HAP-1 (cell line): ENCODE results near the gene WDR5B.

Experiments used
- DNase-seq, 2 experiments: peaks; one replicate each; pipeline ENCODE4 v3.0.0-alpha.2; 2016 to 2020; ENCODE audit warnings: low spot score in 2 of 2
- H3K27me3 ChIP-seq: fragments of 250-450 bp; sonication (Bioruptor Pico); 2 replicates; pipeline ENCODE4 v1.5.1; 2020; ENCODE audit warnings: low read depth, mild to moderate bottlenecking, moderate library complexity
- H3K36me3 ChIP-seq: fragments of 250-450 bp; sonication (Bioruptor Pico); replicated peaks from 2 replicates; pipeline ENCODE4 v1.5.1; 2020; ENCODE audit warnings: mild to moderate bottlenecking
- H3K4me1 ChIP-seq: fragments of 250-450 bp; sonication (Bioruptor Pico); 2 replicates; pipeline ENCODE4 v1.5.1; 2020; ENCODE audit warnings: mild to moderate bottlenecking
- H3K4me3 ChIP-seq: fragments of 250-450 bp; sonication (Bioruptor Pico); 2 replicates; pipeline ENCODE4 v1.5.1; 2020; ENCODE audit warnings: mild to moderate bottlenecking, moderate library complexity
- H3K9me3 ChIP-seq: fragments of 250-450 bp; sonication (Bioruptor Pico); 2 replicates; pipeline ENCODE4 v1.5.1; 2020; ENCODE audit warnings: mild to moderate bottlenecking, moderate library complexity
- in situ Hi-C: fragments of 300-500 bp; cut with MboI; formaldehyde crosslinking; loops from 3 replicates; pipeline ENCODE4 v1.14.3; 2020; ENCODE audit warnings: low sequenced_read_pairs, inconsistent platforms, mixed read lengths

Gene WDR5B

GRCh38 chr3:122427857-122428471, 12.1 kb upstream of the WDR5B start:
- Histone ChIP-seq H3K4me3 (no peak overlapping the region), H3K9me3 (no peaks in the 10 kb centered on the region), H3K27me3 (no peaks in the 10 kb centered on the region), H3K4me1 (no peaks in the 10 kb centered on the region), H3K36me3 (peaks cover 50% of the 10 kb centered on the region)
- in situ Hi-C loops, result no loop called here
- DNase-seq, result no peak

- Histone ChIP-seq H3K4me3 (no peak overlapping the region), H3K4me1 (peaks cover 4% of the 10 kb centered on the region), H3K36me3 (peaks cover 48% of the 10 kb centered on the region), H3K27me3 (no peaks in the 10 kb centered on the region), H3K9me3 (no peaks in the 10 kb centered on the region)
- in situ Hi-C loops, result no loop called here
- DNase-seq, result no peak
Observed at GRCh38 chr3:122421836-122422235, 6.0 kb upstream of the WDR5B start.

GRCh38 chr3:122421101-122421500, 5.2 kb upstream of the WDR5B start:
- H3K4me3 ChIP-seq, result no peak overlapping the region
- H3K4me1 ChIP-seq, result peaks cover 4% of the 10 kb centered on the region
- in situ Hi-C loops, result no loop called here
- H3K27me3 ChIP-seq, result no peaks in the 10 kb centered on the region
- DNase-seq, result no peak
- H3K36me3 ChIP-seq, result peaks cover 41% of the 10 kb centered on the region
- H3K9me3 ChIP-seq, result no peaks in the 10 kb centered on the region

GRCh38 chr3:122416966-122417365, 1.1 kb upstream of the WDR5B start:
- Histone ChIP-seq H3K27me3 (no peaks in the 10 kb centered on the region), H3K4me3 (peak overlapping the region; percentile 78), H3K9me3 (no peaks in the 10 kb centered on the region), H3K36me3 (peaks cover 7% of the 10 kb centered on the region; the same call in 1 of the 2 replicates), H3K4me1 (peaks cover 7% of the 10 kb centered on the region)
- in situ Hi-C loops, result no loop called here
- DNase-seq, result peak in 1 of 2 experiments; percentile 16

- peak overlapping the region; percentile 78 for H3K4me3 ChIP-seq
- no peaks in the 10 kb centered on the region for H3K27me3 ChIP-seq
- in situ Hi-C loops, result no loop called here
- peak; percentile 26 to 62 for DNase-seq
- no peaks in the 10 kb centered on the region for H3K9me3 ChIP-seq
- H3K4me1 ChIP-seq, result peaks cover 7% of the 10 kb centered on the region
- peaks cover 4% of the 10 kb centered on the region; the same call in 1 of the 2 replicates for H3K36me3 ChIP-seq
Observed at GRCh38 chr3:122415104-122415744, 638 bp downstream of the WDR5B start.

GRCh38 chr3:122414391-122414790, 1.5 kb downstream of the WDR5B start:
- no peak for DNase-seq
- Histone ChIP-seq H3K9me3 (no peaks in the 10 kb centered on the region), H3K4me1 (peaks cover 7% of the 10 kb centered on the region), H3K27me3 (no peaks in the 10 kb centered on the region), H3K36me3 (peaks cover 4% of the 10 kb centered on the region; the same call in 1 of the 2 replicates), H3K4me3 (no peak overlapping the region)
- in situ Hi-C loops, result no loop called here

GRCh38 chr3:122410639-122411038, 5.2 kb downstream of the WDR5B start:
- H3K9me3 ChIP-seq, result no peaks in the 10 kb centered on the region
- in situ Hi-C loops, result no loop called here

GRCh38 chr3:122410111-122410510, 5.8 kb downstream of the WDR5B start:
- Histone ChIP-seq H3K9me3 (no peaks in the 10 kb centered on the region), H3K36me3 (peaks cover 11% of the 10 kb centered on the region), H3K27me3 (no peaks in the 10 kb centered on the region), H3K4me1 (peaks cover 2% of the 10 kb centered on the region; the same call in 1 of the 2 replicates), H3K4me3 (no peak overlapping the region)
- DNase-seq, result no peak
- in situ Hi-C loops, result no loop called here

More at GRCh38 chr3:122410639-122411038, 5.2 kb downstream of the WDR5B start:
- Histone ChIP-seq H3K27me3 (no peaks in the 10 kb centered on the region), H3K4me1 (peaks cover 3% of the 10 kb centered on the region; the same call in 1 of the 2 replicates), H3K4me3 (no peak overlapping the region), H3K36me3 (peaks cover 11% of the 10 kb centered on the region)
- no peak for DNase-seq

- no peak for DNase-seq
- H3K27me3 ChIP-seq, result no peaks in the 10 kb centered on the region
- no peaks in the 10 kb centered on the region; the same call in 1 of the 2 replicates for H3K4me1 ChIP-seq
- in situ Hi-C loops, result no loop called here
- peaks cover 13% of the 10 kb centered on the region for H3K36me3 ChIP-seq
- H3K4me3 ChIP-seq, result no peak overlapping the region
- no peaks in the 10 kb centered on the region for H3K9me3 ChIP-seq
Observed at GRCh38 chr3:122409446-122409845, 6.4 kb downstream of the WDR5B start.

GRCh38 chr3:122407946-122408345, 7.9 kb downstream of the WDR5B start:
- no peak for DNase-seq
- no peak overlapping the region for H3K4me3 ChIP-seq
- in situ Hi-C loops, result no loop called here
- peaks cover 16% of the 10 kb centered on the region for H3K36me3 ChIP-seq
- no peaks in the 10 kb centered on the region for H3K9me3 ChIP-seq
- no peaks in the 10 kb centered on the region for H3K27me3 ChIP-seq
- no peaks in the 10 kb centered on the region for H3K4me1 ChIP-seq

- Histone ChIP-seq H3K4me1 (no peaks in the 10 kb centered on the region), H3K9me3 (no peaks in the 10 kb centered on the region), H3K4me3 (no peak overlapping the region), H3K36me3 (peaks cover 16% of the 10 kb centered on the region), H3K27me3 (no peaks in the 10 kb centered on the region)
- no peak for DNase-seq
- in situ Hi-C loops, result no loop called here
Observed at GRCh38 chr3:122406198-122406597, 9.7 kb downstream of the WDR5B start.

GRCh38 chr3:122405015-122405414, 10.8 kb downstream of the WDR5B start:
- H3K36me3 ChIP-seq, result peaks cover 16% of the 10 kb centered on the region

GRCh38 chr3:122403489-122403888, 12.4 kb downstream of the WDR5B start:
- Histone ChIP-seq H3K4me3 (no peak overlapping the region), H3K4me1 (no peaks in the 10 kb centered on the region), H3K27me3 (no peaks in the 10 kb centered on the region), H3K36me3 (peaks cover 16% of the 10 kb centered on the region), H3K9me3 (no peaks in the 10 kb centered on the region)
- in situ Hi-C loops, result no loop called here
- no peak for DNase-seq

More at GRCh38 chr3:122405015-122405414, 10.8 kb downstream of the WDR5B start:
- H3K4me3 ChIP-seq, result no peak overlapping the region
- DNase-seq, result no peak
- no peaks in the 10 kb centered on the region for H3K9me3 ChIP-seq
- in situ Hi-C loops, result no loop called here
- H3K27me3 ChIP-seq, result no peaks in the 10 kb centered on the region
- H3K4me1 ChIP-seq, result no peaks in the 10 kb centered on the region

GRCh38 chr3:122398920-122399319, 16.9 kb downstream of the WDR5B start:
- no peaks in the 10 kb centered on the region for H3K27me3 ChIP-seq
- in situ Hi-C loops, result no loop called here

More at GRCh38 chr3:122398920-122399319, 16.9 kb downstream of the WDR5B start:
- Histone ChIP-seq H3K4me3 (no peak overlapping the region), H3K4me1 (no peaks in the 10 kb centered on the region), H3K36me3 (no peaks in the 10 kb centered on the region), H3K9me3 (no peaks in the 10 kb centered on the region)
- DNase-seq, result no peak
